A549 (cell line): ENCODE data around the gene CDC27. TPM values are rescaled to one million over a fixed set of nuclear protein-coding genes. Genes with fewer than 3 reads are reported as not detected.
A peak's percentile ranks its signal among the peaks of the same experiment; 100 is the strongest.

Experiments used
- ATAC-seq, 2 experiments: fragments of 200-7000 bp in 1 of 2; fragments of >200 bp in 1 of 2; cut with Nextera tagmentation in 1 of 2; cut with Tn5 transposase in 1 of 2; 3 replicates each; pipeline versions ENCODE4 v1.8.0 to v1.9.1; 2018 to 2020; ENCODE audit warnings: mild to moderate bottlenecking in 1 of 2, moderate library complexity in 1 of 2
- CTCF ChIA-PET: fragments of 300-600 bp; sonication (Branson Sonifier 250); formaldehyde crosslinking; extraction: SDS; loops from one replicate; lab custom pipeline; 2021; ENCODE audit warnings: antibody characterized with exemption, inconsistent platforms; lab: Yijun Ruan, JAX
- POLR2A ChIA-PET: fragments of 350-600 bp; formaldehyde crosslinking; extraction: SDS; loops from one replicate; lab custom pipeline; 2021; ENCODE audit warnings: antibody characterized with exemption, inconsistent platforms; lab: Yijun Ruan, JAX
- DNase-seq, 2 experiments: peaks; one replicate each; pipeline versions ENCODE4 v3.0.0 to v3.0.0-alpha.2; 2011 to 2016; ENCODE audit warnings: low read depth in 1 of 2, low spot score in 1 of 2
- FAIRE-seq: peaks from 2 replicates; lab custom pipeline; 2011; peaks lifted over from hg19 to GRCh38; lab: Jason Lieb, UNC
- H3K27ac ChIP-seq, 2 experiments: fragments of >200 bp; sonication (Bioruptor Twin); formaldehyde crosslinking; 3 replicates each; pipeline ENCODE4 v1.5.1; 2016 to 2017
- H3K4me1 ChIP-seq: fragments of >200 bp; sonication (Bioruptor Twin); formaldehyde crosslinking; 3 replicates; pipeline ENCODE4 v1.6.1; 2016
- H3K4me2 ChIP-seq: fragments of >200 bp; sonication (Bioruptor Twin); formaldehyde crosslinking; 3 replicates; pipeline ENCODE4 v1.6.1; 2016
- H3K4me3 ChIP-seq: fragments of >200 bp; sonication (Bioruptor Twin); formaldehyde crosslinking; 3 replicates; pipeline ENCODE4 v1.5.1; 2016
- H3K9me3 ChIP-seq: fragments of >200 bp; sonication (Bioruptor Twin); formaldehyde crosslinking; 3 replicates; pipeline ENCODE4 v1.6.1; 2016
- CEBPB ChIP-seq, 2 experiments: fragments of >200 bp in 1 of 2; sonication (Bioruptor Twin) in 1 of 2; formaldehyde crosslinking in 1 of 2; IDR thresholded peaks; 2 replicates each; pipeline ENCODE4 v1.6.1; 2012 to 2016
- CTCF ChIP-seq: fragments of >200 bp; sonication (Bioruptor Twin); formaldehyde crosslinking; IDR thresholded peaks from 3 replicates; pipeline ENCODE4 v1.5.1; 2016
- E2F6 ChIP-seq: IDR thresholded peaks from 2 replicates; pipeline ENCODE4 v1.6.1; 2012; ENCODE audit warnings: low read depth, borderline replicate concordance
- EHMT2 ChIP-seq: fragments of 200-600 bp; sonication (generic); IDR thresholded peaks from 2 replicates; pipeline ENCODE4 v1.6.1; 2016; ENCODE audit warnings: antibody characterized with exemption, low read depth, mild to moderate bottlenecking, moderate library complexity
- EP300 ChIP-seq, 2 experiments: fragments of >200 bp; sonication (Bioruptor Twin); formaldehyde crosslinking; IDR thresholded peaks; 2 replicates in 1 of 2; 3 replicates in 1 of 2; pipeline ENCODE4 v1.6.1; 2016 to 2017
- FOSB ChIP-seq: fragments of 250-450 bp; sonication (Bioruptor Pico); IDR thresholded peaks from 2 replicates; pipeline ENCODE4 v1.5.0; 2020; ENCODE audit warnings: mild to moderate bottlenecking, moderate library complexity
- FOSL2 ChIP-seq, 2 experiments: fragments of 450-650 bp in 1 of 2; fragments of >200 bp in 1 of 2; sonication (Bioruptor Twin) in 1 of 2; formaldehyde crosslinking; IDR thresholded peaks; 2 replicates each; pipeline versions ENCODE4 v1.5.0 to v1.6.1; 2016 to 2020; ENCODE audit warnings: mild to moderate bottlenecking in 1 of 2, moderate library complexity in 1 of 2
- HMGXB4 ChIP-seq: fragments of 250-450 bp; sonication (Bioruptor Pico); IDR thresholded peaks from 2 replicates; pipeline ENCODE4 v1.5.0; 2021; ENCODE audit warnings: mild to moderate bottlenecking, moderate library complexity, borderline replicate concordance
- HOXA7 ChIP-seq: fragments of 250-450 bp; sonication (Bioruptor Pico); IDR thresholded peaks from 2 replicates; pipeline ENCODE4 v1.5.0; 2020; ENCODE audit warnings: mild to moderate bottlenecking, moderate library complexity
- HOXB13 ChIP-seq: fragments of 250-450 bp; sonication (Bioruptor Pico); IDR thresholded peaks from 2 replicates; pipeline ENCODE4 v1.5.0; 2020; ENCODE audit warnings: low read depth, mild to moderate bottlenecking, moderate library complexity
- JUNB ChIP-seq: fragments of >200 bp; sonication (Bioruptor Twin); formaldehyde crosslinking; IDR thresholded peaks from 2 replicates; pipeline ENCODE4 v1.6.1; 2016
- KDM5A ChIP-seq: fragments of 200-600 bp; sonication (generic); IDR thresholded peaks from 2 replicates; pipeline ENCODE4 v1.6.1; 2016; ENCODE audit warnings: antibody characterized with exemption, mild to moderate bottlenecking
- MAFK ChIP-seq: fragments of 450-650 bp; IDR thresholded peaks from 2 replicates; pipeline ENCODE4 v1.6.1; 2014; ENCODE audit not compliant: partially characterized antibody
- MAX ChIP-seq: IDR thresholded peaks from 2 replicates; pipeline ENCODE4 v1.6.1; 2012
- NFE2L2 ChIP-seq: fragments of 150-350 bp; conservative IDR thresholded peaks from 2 replicates; pipeline ENCODE4 v1.6.1; 2014; ENCODE audit warnings: low read length
- PHF8 ChIP-seq: fragments of 200-600 bp; sonication (generic); IDR thresholded peaks from 2 replicates; pipeline ENCODE4 v1.6.1; 2016; ENCODE audit warnings: low read depth, mild to moderate bottlenecking, antibody characterized with exemption, moderate library complexity, borderline replicate concordance
- POLR2A ChIP-seq: IDR thresholded peaks from 2 replicates; pipeline ENCODE4 v1.6.1; 2012; ENCODE audit warnings: mild to moderate bottlenecking, low read length
- POLR2AphosphoS2 ChIP-seq: conservative IDR thresholded peaks from 2 replicates; pipeline ENCODE4 v1.6.1; 2012; ENCODE audit warnings: low read length, improper control_type of control experiment, inconsistent platforms
- RAD21 ChIP-seq, 2 experiments: fragments of >200 bp in 1 of 2; sonication (Bioruptor Twin) in 1 of 2; formaldehyde crosslinking in 1 of 2; IDR thresholded peaks in 1 of 2; conservative IDR thresholded peaks in 1 of 2; 2 replicates in 1 of 2; 3 replicates in 1 of 2; pipeline ENCODE4 v1.6.1; 2012 to 2018; ENCODE audit warnings: inconsistent platforms in 1 of 2
- RARB ChIP-seq: fragments of 250-450 bp; sonication (Bioruptor Pico); IDR thresholded peaks from 2 replicates; pipeline ENCODE4 v1.8.0; 2021; ENCODE audit warnings: mild to moderate bottlenecking, moderate library complexity
- SMC3 ChIP-seq: fragments of >200 bp; sonication (Bioruptor Twin); formaldehyde crosslinking; IDR thresholded peaks from 3 replicates; pipeline ENCODE4 v1.6.1; 2018; ENCODE audit warnings: inconsistent platforms
- SREBF2 ChIP-seq: fragments of 450-650 bp; IDR thresholded peaks from 2 replicates; pipeline ENCODE4 v1.6.1; 2014; ENCODE audit warnings: mild to moderate bottlenecking, moderate library complexity
- ZC3H11A ChIP-seq: fragments of 450-650 bp; IDR thresholded peaks from 2 replicates; pipeline ENCODE4 v1.6.1; 2014; ENCODE audit warnings: antibody characterized with exemption, mild to moderate bottlenecking
- ZNF302 ChIP-seq: fragments of 250-450 bp; sonication (Bioruptor Pico); IDR thresholded peaks from 2 replicates; pipeline ENCODE4 v1.9.0; 2021; ENCODE audit warnings: inconsistent platforms, mild to moderate bottlenecking, moderate library complexity
- ZSCAN20 ChIP-seq: fragments of 250-450 bp; sonication (Bioruptor Pico); IDR thresholded peaks from 2 replicates; pipeline ENCODE4 v1.8.0; 2022; ENCODE audit warnings: mild to moderate bottlenecking, moderate library complexity
- whole genome bisulfite sequencing: methylation state at CpG from one replicate; pipeline ENCODE4 v1.1.6; 2017; ENCODE audit errors: missing lambda C conversion rate; 5-methylcytosine and 5-hydroxymethylcytosine counted together
- polyA plus RNA-seq, 4 experiments: library from polyadenylated mRNA; depleted of rRNA in 3 of 4; stranded (reverse); fragments of >200 nt; fragmentation: RNase III in 1 of 4; extraction: RNeasy Plus Mini Kit Qiagen cat#74134 plus additional on column Dnase treatment in 1 of 4; gene quantifications; 2 replicates in 3 of 4; 3 replicates in 1 of 4; pipeline ENCODE4 v1.2.3, GENCODE V29; 2011 to 2017

CDC27 gene
- polyA plus RNA-seq, 2 of the 4 experiments (the other 2 are of a cell fraction): 88.0 to 150 TPM

- Histone ChIP-seq H3K4me1 (no peaks in the 10 kb centered on the region), H3K9me3 (no peaks in the 10 kb centered on the region), H3K27ac (no peak overlapping the region), H3K4me2 (no peak overlapping the region), H3K4me3 (no peak overlapping the region)
- ChIA-PET CTCF (interaction anchor here (0.7 to 2.5 kb wide), 4 partner anchors 20 to 405 kb away, joined by 3 to 11 read pairs (median 3); no protein-coding TSS in a partner anchor), POLR2A (no interaction called here)
- no peak for TF ChIP-seq JUNB
- TF ChIP-seq RARB (CRISPR knock-in tag): no peak
- TF ChIP-seq E2F6: no peak
- TF ChIP-seq KDM5A: no peak
- TF ChIP-seq MAFK: peak; percentile 64
- DNase-seq (no peak), ATAC-seq (no peak), FAIRE-seq (no peak)
- 47% methylated on average over 3 of the region's 3 CpGs for WGBS
Measured at GRCh38 chr17:47210105-47210504, 21.0 kb upstream of the CDC27 start.

- H3K9me3 ChIP-seq: no peaks in the 10 kb centered on the region
- DNase-seq: no peak
Measured at GRCh38 chr17:47209499-47209898, 20.4 kb upstream of the CDC27 start.

GRCh38 chr17:47208744-47209488 is 19.8 kb upstream of the CDC27 start, which contains the start of gene MYL4:
MYL4 (plus strand) TSS chr17:47209348; CDS start chr17:47209423, 75 bp downstream.
- FAIRE-seq: no peak

More at GRCh38 chr17:47209499-47209898, 20.4 kb upstream of the CDC27 start:
- Histone ChIP-seq H3K27ac (no peak overlapping the region), H3K4me3 (no peak overlapping the region), H3K4me2 (no peak overlapping the region), H3K4me1 (no peaks in the 10 kb centered on the region)
- CTCF ChIA-PET: interaction anchor here (1.1 to 2.5 kb wide), 4 partner anchors 11 to 406 kb away, joined by 3 to 11 read pairs (median 4); no protein-coding TSS in a partner anchor
- WGBS: 56% methylated on average over 3 of the region's 3 CpGs
- POLR2A ChIA-PET: no interaction called here
- no peak for ATAC-seq
- TF ChIP-seq ZNF302 (CRISPR knock-in tag): no peak
- no peak for TF ChIP-seq ZC3H11A
- no peak for FAIRE-seq

More at GRCh38 chr17:47208744-47209488, 19.8 kb upstream of the CDC27 start, which contains the start of gene MYL4:
- no peak within 1 kb of the TSS for H3K4me2 ChIP-seq
- POLR2A ChIA-PET: interaction anchor here (1.3 kb wide), 1 partner anchor 19 kb away, joined by 5 read pairs; the partner anchor contains the start of gene CDC27
- H3K4me1 ChIP-seq: no peaks in the 10 kb centered on the region
- DNase-seq (no peak), ATAC-seq (no peak; a peak in 2 of 6 replicates)
- CTCF ChIA-PET: interaction anchor here (1.1 to 2.5 kb wide), 4 partner anchors 11 to 407 kb away, joined by 3 to 11 read pairs (median 4); no protein-coding TSS in a partner anchor
- H3K27ac ChIP-seq: no peak within 1 kb of the TSS
- peaks cover 2% of the 10 kb centered on the region; the same call in 1 of the 3 replicates for H3K9me3 ChIP-seq
- no peak within 1 kb of the TSS for H3K4me3 ChIP-seq
- TF ChIP-seq HMGXB4 (CRISPR knock-in tag) (no peak), CEBPB (IDR thresholded peaks at IDR 0.05) (no peak), SREBF2 (no peak), SMC3 (no peak), HOXB13 (CRISPR knock-in tag) (no peak), HOXA7 (no peak), FOSL2 (IDR thresholded peaks at IDR 0.05) (no peak), FOSL2 (CRISPR knock-in tag; IDR thresholded peaks at IDR 0.05) (no peak), RAD21 (conservative IDR thresholded peaks at IDR 0.05 in 1 of 2, IDR thresholded peaks at IDR 0.05 in 1 of 2) (no peak), FOSB (CRISPR knock-in tag) (no peak), CTCF (no peak), ZSCAN20 (CRISPR knock-in tag) (no peak), POLR2AphosphoS2 (no peak), PHF8 (no peak), EP300 (IDR thresholded peaks at IDR 0.05) (no peak), MAX (no peak), EHMT2 (no peak), POLR2A (no peak), RARB (CRISPR knock-in tag) (no peak), NFE2L2 (no peak)
- 64% methylated on average over 6 of the region's 6 CpGs for WGBS
